ENCODE data around the gene ASPHD1.
A peak's percentile ranks its signal among the peaks of the same experiment; 100 is the strongest.
"Not testable (repeated sequence)": the region's sequence is repeated elsewhere in the genome, so short reads cannot be mapped to it uniquely, and the experiment has no call there.

Gene ASPHD1

GRCh38 chr16:29868396-29869009 is 31.8 kb upstream of the ASPHD1 start:
- TF ChIP-seq JUND (IDR thresholded peaks at IDR 0.05; ENCODE audit: low read depth), result no peak
- DNase-seq (ENCODE audit: low read depth in 1 of 2, low spot score in 1 of 2), result peak in 1 of 2 experiments; percentile 50
- in situ Hi-C loops (cut with HindIII; ENCODE audit: low pct_unique_long_range_greater_than_20kb, low sequenced_read_pairs), result no loop called here

GRCh38 chr16:29869067-29869466 is 31.2 kb upstream of the ASPHD1 start:
- DNase-seq (ENCODE audit: low read depth in 1 of 2, low spot score in 1 of 2); in situ Hi-C loops (cut with HindIII; ENCODE audit: low pct_unique_long_range_greater_than_20kb, low sequenced_read_pairs): not testable (repeated sequence)

GRCh38 chr16:29871822-29872546 is 28.3 kb upstream of the ASPHD1 start:
- no peak for TF ChIP-seq JUND (IDR thresholded peaks at IDR 0.05; ENCODE audit: low read depth)
- no peak for DNase-seq (ENCODE audit: low read depth in 1 of 2, low spot score in 1 of 2)
- in situ Hi-C loops (cut with HindIII; ENCODE audit: low pct_unique_long_range_greater_than_20kb, low sequenced_read_pairs), result no loop called here

- no peak for DNase-seq (ENCODE audit: low read depth in 1 of 2, low spot score in 1 of 2)
- in situ Hi-C loops (cut with HindIII; ENCODE audit: low pct_unique_long_range_greater_than_20kb, low sequenced_read_pairs), result no loop called here
- no peak for TF ChIP-seq JUND (IDR thresholded peaks at IDR 0.05; ENCODE audit: low read depth)
Observed at GRCh38 chr16:29873319-29873718, 27.0 kb upstream of the ASPHD1 start.

- in situ Hi-C loops (cut with HindIII; ENCODE audit: low pct_unique_long_range_greater_than_20kb, low sequenced_read_pairs), result no loop called here
- no peak for TF ChIP-seq JUND (IDR thresholded peaks at IDR 0.05; ENCODE audit: low read depth)
Observed at GRCh38 chr16:29875206-29875605, 25.1 kb upstream of the ASPHD1 start.

GRCh38 chr16:29876217-29876593 is 24.1 kb upstream of the ASPHD1 start:
- DNase-seq (ENCODE audit: low read depth in 1 of 2, low spot score in 1 of 2), result no peak
- in situ Hi-C loops (cut with HindIII; ENCODE audit: low pct_unique_long_range_greater_than_20kb, low sequenced_read_pairs), result no loop called here
- no peak for TF ChIP-seq JUND (IDR thresholded peaks at IDR 0.05; ENCODE audit: low read depth)

More at GRCh38 chr16:29875206-29875605, 25.1 kb upstream of the ASPHD1 start:
- DNase-seq (ENCODE audit: low read depth in 1 of 2, low spot score in 1 of 2), result no peak

- no peak for DNase-seq (ENCODE audit: low read depth in 1 of 2, low spot score in 1 of 2)
- in situ Hi-C loops (cut with HindIII; ENCODE audit: low pct_unique_long_range_greater_than_20kb, low sequenced_read_pairs), result no loop called here
- no peak for TF ChIP-seq JUND (IDR thresholded peaks at IDR 0.05; ENCODE audit: low read depth)
Observed at GRCh38 chr16:29876594-29877249, 23.6 kb upstream of the ASPHD1 start.

- TF ChIP-seq JUND (IDR thresholded peaks at IDR 0.05; ENCODE audit: low read depth), result no peak
- in situ Hi-C loops (cut with HindIII; ENCODE audit: low pct_unique_long_range_greater_than_20kb, low sequenced_read_pairs), result no loop called here
Observed at GRCh38 chr16:29877266-29877961, 22.9 kb upstream of the ASPHD1 start.

GRCh38 chr16:29878172-29878571 is 22.1 kb upstream of the ASPHD1 start:
- no peak for TF ChIP-seq JUND (IDR thresholded peaks at IDR 0.05; ENCODE audit: low read depth)
- DNase-seq (ENCODE audit: low read depth in 1 of 2, low spot score in 1 of 2), result no peak
- in situ Hi-C loops (cut with HindIII; ENCODE audit: low pct_unique_long_range_greater_than_20kb, low sequenced_read_pairs), result no loop called here

More at GRCh38 chr16:29877266-29877961, 22.9 kb upstream of the ASPHD1 start:
- DNase-seq (ENCODE audit: low read depth in 1 of 2, low spot score in 1 of 2), result peak; percentile 62 to 99

- no peak for TF ChIP-seq JUND (IDR thresholded peaks at IDR 0.05; ENCODE audit: low read depth)
- in situ Hi-C loops (cut with HindIII; ENCODE audit: low pct_unique_long_range_greater_than_20kb, low sequenced_read_pairs), result no loop called here
Observed at GRCh38 chr16:29881050-29881449, 19.2 kb upstream of the ASPHD1 start.

GRCh38 chr16:29883987-29884386 is 16.3 kb upstream of the ASPHD1 start:
- no peak for DNase-seq (ENCODE audit: low read depth in 1 of 2, low spot score in 1 of 2)
- TF ChIP-seq JUND (IDR thresholded peaks at IDR 0.05; ENCODE audit: low read depth), result no peak
- in situ Hi-C loops (cut with HindIII; ENCODE audit: low pct_unique_long_range_greater_than_20kb, low sequenced_read_pairs), result no loop called here

More at GRCh38 chr16:29881050-29881449, 19.2 kb upstream of the ASPHD1 start:
- DNase-seq (ENCODE audit: low read depth in 1 of 2, low spot score in 1 of 2), result no peak

GRCh38 chr16:29889372-29889771 is 10.9 kb upstream of the ASPHD1 start:
- DNase-seq (ENCODE audit: low read depth in 1 of 2, low spot score in 1 of 2); in situ Hi-C loops (cut with HindIII; ENCODE audit: low pct_unique_long_range_greater_than_20kb, low sequenced_read_pairs): not testable (repeated sequence)
